SU-DHL-6 (cell line): ENCODE data around the gene RPS6KA4.

Experiments
- CTCF ChIP-seq: fragments of 200-600 bp; sonication (generic); IDR thresholded peaks from one replicate; pipeline ENCODE4 v1.5.1; 2017; ENCODE audit warnings: antibody characterized with exemption, mild to moderate bottlenecking, low read length, moderate library complexity; ENCODE audit not compliant: insufficient read depth, poor library complexity, severe bottlenecking
- EZH2phosphoT487 ChIP-seq: fragments of 200-600 bp; sonication (generic), shearing (Covaris generic); conservative IDR thresholded peaks from 2 replicates; pipeline ENCODE4 v1.6.1; 2018; ENCODE audit warnings: mild to moderate bottlenecking, antibody characterized with exemption, low read length, moderate library complexity, mixed read lengths

DNA sequence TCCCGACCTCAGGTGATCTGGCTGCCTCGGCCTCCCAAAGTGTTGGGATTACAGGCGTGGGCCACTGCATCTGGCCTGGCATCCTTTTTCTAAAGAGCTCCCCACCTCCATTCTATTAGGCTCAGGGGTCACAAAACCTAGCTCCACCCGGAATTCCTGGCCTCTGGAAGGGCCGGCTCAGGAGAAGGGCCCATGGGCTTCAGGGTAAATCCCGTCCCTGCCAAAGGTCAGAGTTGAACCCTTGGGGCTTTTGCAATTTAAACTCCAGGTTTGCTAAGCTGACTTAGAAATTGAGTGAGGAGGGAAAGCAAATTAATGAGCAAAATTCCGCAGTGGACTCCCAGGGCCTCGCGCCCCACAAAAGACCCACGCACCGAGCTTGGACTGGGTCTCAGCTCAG lies 48.3 kb downstream of the RPS6KA4 start:
- TF ChIP-seq EZH2phosphoT487 (no peak), CTCF (no peak)
